AG08395 (cell line): ENCODE data around the gene UBE2D2.
A peak's percentile ranks its signal among the peaks of the same experiment; 100 is the strongest.

Experiments used
- DNase-seq: peaks from one replicate; pipeline ENCODE4 v3.0.0; 2012; ENCODE audit warnings: mixed read lengths, low spot score

UBE2D2 gene

DNA sequence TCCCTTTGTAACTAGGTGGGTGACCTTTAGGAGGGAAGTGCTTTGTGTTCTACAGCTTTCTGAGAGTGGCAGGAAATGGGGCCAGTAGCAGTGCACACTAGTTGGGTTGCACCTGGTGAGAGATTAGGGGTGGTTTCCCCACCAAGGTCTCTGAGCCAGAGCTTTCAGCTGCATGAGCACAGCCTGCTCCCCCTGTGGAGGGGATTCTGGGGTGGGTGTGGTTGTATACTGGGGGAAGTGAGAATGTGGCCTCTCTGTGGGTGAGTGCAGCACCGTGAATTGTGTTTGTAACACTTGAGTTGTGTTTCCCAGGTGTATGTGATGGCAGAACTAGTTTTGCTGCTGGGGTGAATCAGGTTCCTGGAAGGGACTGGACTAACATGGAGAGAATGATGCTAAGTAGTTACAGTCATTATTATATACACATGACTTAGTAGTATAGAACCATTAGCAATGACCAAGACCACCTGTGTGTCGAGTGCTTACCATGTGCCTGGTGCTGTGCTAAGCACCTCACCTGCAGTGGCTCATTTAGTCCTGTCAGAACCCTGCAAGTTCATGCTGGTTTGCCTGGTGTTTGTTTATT, 75.2 kb downstream of the UBE2D2 start:
- DNase-seq, result no peak

GRCh38 chr5:139636975-139637408, 75.9 kb downstream of the UBE2D2 start:
- peak; percentile 32 for DNase-seq

DNA sequence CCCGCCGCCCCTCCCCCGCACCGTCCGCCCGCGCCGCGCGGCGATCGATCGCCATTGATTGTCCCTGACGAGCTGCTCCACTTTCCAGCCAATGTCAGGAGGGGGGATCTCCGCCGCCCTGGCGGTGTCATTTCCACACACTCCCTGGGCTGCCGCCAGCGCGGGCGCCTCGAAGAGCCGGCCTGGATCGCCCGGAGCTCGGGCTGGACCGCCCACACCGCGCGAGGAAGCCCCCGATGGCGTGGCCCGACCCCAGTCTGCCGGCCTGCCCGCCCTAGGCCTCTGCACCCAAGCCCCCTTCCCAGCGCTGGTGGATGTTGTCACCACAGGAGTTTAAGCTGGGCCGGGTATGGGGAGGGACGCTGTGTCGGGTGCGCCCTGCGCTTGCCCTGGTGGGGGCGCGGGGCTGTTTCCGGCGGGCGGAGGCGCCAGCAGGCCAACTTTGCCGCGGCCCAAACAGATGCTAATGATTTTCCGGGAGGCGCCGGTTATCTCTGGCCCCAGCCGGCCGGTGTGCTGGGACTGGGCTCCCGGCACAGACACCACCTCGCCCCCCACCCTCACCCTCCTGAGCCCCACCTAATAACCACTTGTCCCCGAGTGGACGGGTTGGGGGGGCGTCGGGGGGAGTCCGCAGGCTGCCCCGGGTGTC, 76.4 kb downstream of the UBE2D2 start:
- DNase-seq, result peak; percentile 92

DNA sequence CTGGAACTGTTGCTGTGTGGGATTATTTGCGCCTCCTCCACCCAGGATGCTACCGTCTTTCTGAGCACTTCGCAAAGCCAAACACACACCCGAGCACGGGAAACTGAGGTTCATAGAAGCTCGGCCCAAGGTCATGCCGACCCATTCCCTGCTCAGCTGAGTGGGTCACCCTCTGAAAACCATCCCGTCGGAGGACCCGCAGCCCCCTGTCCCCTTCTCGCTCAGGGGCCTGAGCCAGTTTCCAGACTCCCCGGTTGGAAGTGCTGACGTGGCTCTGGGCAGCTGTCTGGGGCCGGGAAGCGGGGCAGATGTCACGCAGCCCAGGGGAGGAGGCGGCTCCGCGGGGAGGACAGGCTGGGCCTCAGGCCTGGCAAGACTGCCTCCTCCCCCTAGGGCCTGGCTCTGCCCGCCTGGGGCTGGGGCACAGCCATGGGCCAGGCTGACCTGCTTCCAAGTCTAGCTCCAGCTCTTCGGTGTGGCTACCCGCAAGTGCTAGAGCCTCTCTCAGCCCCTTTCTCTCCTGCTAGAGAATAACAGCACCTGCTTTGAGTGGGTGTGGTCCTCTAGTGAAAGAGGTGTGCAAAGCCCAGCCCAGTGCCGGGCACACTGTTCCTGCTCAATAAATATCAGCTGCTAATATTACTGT, 77.1 kb downstream of the UBE2D2 start:
- peak; percentile 90 for DNase-seq

DNA sequence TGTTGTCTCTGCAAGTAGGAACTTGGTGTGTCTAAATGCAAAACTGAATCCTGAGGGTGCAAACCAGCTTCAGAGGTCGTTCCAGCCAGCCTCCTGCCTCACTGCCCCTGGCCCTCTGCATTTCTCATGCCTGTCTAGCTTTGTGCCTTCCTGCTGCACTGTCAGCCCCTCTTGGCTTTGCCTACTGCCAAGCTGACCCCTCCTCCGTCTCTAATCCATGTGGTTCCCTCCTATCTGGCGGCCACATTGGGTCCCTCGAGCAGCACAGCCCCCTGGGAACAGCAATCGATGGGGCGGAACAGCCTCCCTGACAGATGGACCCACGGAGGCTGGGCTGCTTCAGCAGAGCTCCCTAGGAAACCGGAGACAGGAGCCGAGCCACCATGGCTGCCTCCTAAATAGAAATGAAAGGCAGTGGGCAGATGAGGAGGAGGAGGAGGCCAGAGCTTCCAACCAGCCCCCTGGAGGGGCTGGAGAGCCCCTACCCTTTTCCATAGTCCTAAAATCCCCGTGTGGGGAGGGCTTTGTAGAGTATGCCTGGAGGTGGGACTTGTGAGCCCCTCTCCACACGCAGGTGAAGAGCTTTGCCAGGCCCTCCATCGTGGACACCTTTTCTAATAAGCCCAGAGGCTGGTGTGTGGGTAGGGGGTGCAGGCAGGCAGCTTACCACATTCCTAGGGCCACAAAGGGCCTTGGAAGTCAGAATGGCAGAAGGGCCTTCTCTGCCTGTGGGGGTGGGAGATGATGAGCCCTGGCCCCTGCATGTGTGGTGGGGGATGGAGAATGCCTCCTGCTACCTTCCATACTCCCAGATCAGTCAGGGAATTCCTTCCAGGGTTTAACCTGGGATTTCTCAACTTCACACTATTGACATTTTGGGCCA, 77.8 kb downstream of the UBE2D2 start:
- DNase-seq, result no peak

DNA sequence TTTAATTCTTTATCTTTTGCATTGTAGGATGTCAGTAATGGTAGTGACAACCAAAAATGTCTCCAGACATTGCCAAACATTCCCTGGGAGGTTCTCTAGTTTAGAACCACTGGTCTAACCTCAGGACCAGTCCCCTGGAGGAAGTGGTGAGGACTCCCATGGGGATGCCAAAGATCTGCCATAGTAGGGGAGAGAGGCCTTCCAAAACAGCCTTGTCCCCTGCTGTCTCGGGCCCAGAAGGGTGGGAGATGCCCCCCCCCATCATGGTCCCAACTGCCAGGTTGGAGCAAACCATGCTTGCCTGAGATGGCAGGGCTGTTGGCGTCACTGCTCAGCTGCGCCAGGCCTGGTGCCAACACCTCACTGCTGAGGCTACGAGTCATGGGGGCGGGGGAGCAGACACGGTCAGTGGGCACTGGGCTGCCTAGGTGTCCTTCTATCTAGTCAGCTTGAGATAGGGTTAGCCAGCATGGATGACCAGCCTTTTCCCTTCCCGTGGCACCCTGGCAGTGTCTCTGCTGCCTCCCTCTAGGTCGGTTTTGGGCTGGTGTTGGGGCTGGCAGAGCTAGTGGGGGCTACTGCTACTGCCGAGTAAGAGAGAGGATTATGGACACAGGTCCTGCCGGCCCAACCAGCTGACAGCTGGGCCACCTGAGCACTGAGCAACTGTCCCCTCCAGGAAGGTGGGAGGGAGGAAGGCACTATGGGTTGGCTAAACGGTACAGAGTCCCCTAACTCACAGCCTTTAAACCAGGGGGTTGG, 78.7 kb downstream of the UBE2D2 start:
- DNase-seq, result no peak

DNA sequence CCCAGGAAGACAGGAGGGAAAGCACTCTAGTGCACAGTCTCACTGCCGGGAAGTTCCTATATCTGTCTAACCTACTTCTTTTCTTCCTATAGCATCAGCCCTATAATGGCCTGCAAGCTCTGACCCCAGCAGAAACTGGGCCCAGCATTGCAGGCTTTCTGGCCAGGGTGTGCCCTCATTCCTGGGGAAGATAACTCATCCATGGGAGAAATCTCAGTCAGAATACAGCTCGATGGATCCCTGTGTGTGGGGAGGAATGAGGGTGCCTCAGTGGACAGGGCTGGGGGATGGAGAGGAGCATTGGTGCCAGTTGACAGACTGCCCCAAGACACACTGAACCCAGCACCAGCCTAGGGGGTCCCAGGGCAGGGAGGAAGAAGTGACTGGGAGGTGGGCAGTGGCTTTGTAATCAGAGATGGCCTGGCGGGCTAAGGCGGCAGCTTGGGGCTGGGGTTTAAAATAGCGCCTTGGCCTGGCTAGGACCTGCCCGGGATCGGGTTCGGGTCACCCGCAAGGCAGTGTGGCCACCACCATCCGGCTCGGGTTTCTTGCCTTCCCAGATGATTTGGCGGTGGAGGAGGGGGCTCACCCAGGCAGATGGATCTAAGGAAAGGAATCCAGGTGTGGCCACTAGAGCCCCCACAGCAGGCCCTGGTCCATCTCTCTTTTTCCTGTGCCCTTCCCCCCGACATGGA, 79.4 kb downstream of the UBE2D2 start:
- no peak for DNase-seq

- DNase-seq, result no peak
Measured at GRCh38 chr5:139641116-139642080, 80.3 kb downstream of the UBE2D2 start.

- DNase-seq, result no peak
Measured at GRCh38 chr5:139642213-139642612, 81.1 kb downstream of the UBE2D2 start.

- no peak for DNase-seq
Measured at GRCh38 chr5:139642891-139643871, 82.0 kb downstream of the UBE2D2 start.

- no peak for DNase-seq
Measured at GRCh38 chr5:139644001-139644456, 82.9 kb downstream of the UBE2D2 start.

- no peak for DNase-seq
Measured at GRCh38 chr5:139644646-139645429, 83.7 kb downstream of the UBE2D2 start.

GRCh38 chr5:139645430-139645871, 84.3 kb downstream of the UBE2D2 start:
- no peak for DNase-seq

GRCh38 chr5:139646111-139646510, 85.0 kb downstream of the UBE2D2 start:
- DNase-seq, result no peak

DNA sequence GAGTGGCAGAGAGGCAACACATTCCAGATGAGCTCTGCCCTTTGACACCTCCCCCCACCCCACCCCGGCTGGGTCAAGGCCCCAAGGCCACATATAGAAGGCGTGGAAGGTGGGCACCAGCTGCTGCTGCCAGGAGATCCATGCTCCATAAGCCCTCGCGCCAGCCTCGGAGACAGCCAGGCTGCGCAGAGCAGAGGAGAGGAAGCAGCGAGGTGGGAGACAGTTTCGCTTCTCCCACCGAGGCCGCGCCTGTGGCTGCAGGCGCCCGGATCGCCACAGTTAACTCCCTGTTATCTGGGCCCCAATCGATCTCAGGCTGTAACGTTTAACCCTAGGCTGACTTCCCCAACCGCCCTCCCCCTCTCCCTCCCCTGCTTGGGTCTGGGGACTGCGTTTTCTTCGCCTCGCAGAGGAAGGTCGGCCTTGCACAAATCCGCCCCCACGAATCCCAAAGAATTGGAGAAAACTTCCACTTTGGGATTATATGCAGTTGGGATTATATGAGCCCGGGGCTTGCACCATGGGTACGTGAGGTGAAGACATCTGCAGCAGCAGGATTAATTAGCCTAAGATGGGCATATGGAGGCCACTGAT, 85.9 kb downstream of the UBE2D2 start:
- DNase-seq, result no peak

GRCh38 chr5:139647506-139648204, 86.5 kb downstream of the UBE2D2 start:
- no peak for DNase-seq
